Smooth muscle cell (in vitro differentiated cells): Measurements from ENCODE around the gene NEK7. TPM values are rescaled to one million over a fixed set of nuclear protein-coding genes. Genes with fewer than 3 reads are reported as not detected.

ENCODE experiments used
- DNase-seq: peaks from one replicate; lab custom pipeline; 2025; ENCODE audit not compliant: unreplicated experiment; lab: John Stamatoyannopoulos, UW
- H2AFZ ChIP-seq: fragments of 200-600 bp; sonication (generic); 2 replicates; pipeline ENCODE4 v1.6.0; 2016; ENCODE audit warnings: antibody characterized with exemption, low read depth, mild to moderate bottlenecking
- H3F3A ChIP-seq: fragments of 200-600 bp; sonication (generic); 2 replicates; pipeline ENCODE4 v1.6.0; 2017; ENCODE audit warnings: antibody characterized with exemption, low read depth
- H3K27ac ChIP-seq: fragments of 200-600 bp; sonication (generic); 2 replicates; pipeline ENCODE4 v1.5.1; 2016; ENCODE audit warnings: low read depth, mild to moderate bottlenecking
- H3K27me3 ChIP-seq: fragments of 200-600 bp; sonication (generic); 2 replicates; pipeline ENCODE4 v1.6.1; 2016; ENCODE audit warnings: low read depth, mild to moderate bottlenecking
- H3K36me3 ChIP-seq: fragments of 200-600 bp; sonication (generic); 2 replicates; pipeline ENCODE4 v1.5.1; 2016; ENCODE audit warnings: low read depth
- H3K4me1 ChIP-seq: fragments of 200-600 bp; sonication (generic); 2 replicates; pipeline ENCODE4 v1.5.1; 2016; ENCODE audit warnings: low read depth
- H3K4me2 ChIP-seq: fragments of 200-600 bp; sonication (generic); 2 replicates; pipeline ENCODE4 v1.6.0; 2016; ENCODE audit warnings: mild to moderate bottlenecking
- H3K4me3 ChIP-seq: fragments of 200-600 bp; sonication (generic); 2 replicates; pipeline ENCODE4 v1.5.1; 2016; ENCODE audit warnings: mild to moderate bottlenecking
- H3K79me2 ChIP-seq: fragments of 200-600 bp; sonication (generic); 2 replicates; pipeline ENCODE4 v1.6.0; 2016; ENCODE audit warnings: low read depth, mild to moderate bottlenecking
- H3K9ac ChIP-seq: fragments of 200-600 bp; sonication (generic); 2 replicates; pipeline ENCODE4 v1.6.0; 2016; ENCODE audit warnings: low read depth
- H3K9me3 ChIP-seq: fragments of 200-600 bp; sonication (generic); replicated peaks from 2 replicates; pipeline ENCODE4 v1.5.1; 2016; ENCODE audit warnings: low read depth
- H4K20me1 ChIP-seq: fragments of 200-600 bp; sonication (generic); 2 replicates; pipeline ENCODE4 v1.6.0; 2016; ENCODE audit warnings: low read depth
- WGBS: methylation state at CpG from one replicate; pipeline ENCODE4 v1.1.7; 2016; ENCODE audit warnings: low lambda C conversion rate; 5-methylcytosine and 5-hydroxymethylcytosine counted together
- polyA plus RNA-seq: library from polyadenylated mRNA; unstranded; fragments of >200 nt; fragmentation: Nextera tagmentation; extraction: Ambion mirVana; gene quantifications from 2 replicates; pipeline ENCODE4 v1.2.1, GENCODE V29; 2016
- total RNA-seq: library from RNA; depleted of rRNA; stranded (reverse); fragments of >200 nt; gene quantifications from 2 replicates; pipeline ENCODE4 v1.2.3, GENCODE V29; 2014
- TF ChIP-seq, protein P1 (sequence below): fragments of 200-600 bp; sonication (generic); IDR thresholded peaks from 2 replicates; pipeline ENCODE4 v1.5.1; 2017; ENCODE audit warnings: borderline replicate concordance, mild to moderate bottlenecking, antibody characterized with exemption; ENCODE audit not compliant: insufficient read depth, poor library complexity, severe bottlenecking

Gene NEK7
- total and polyA plus RNA-seq, 2 experiments from 2014 or later = 26.1 to 141 TPM

- Histone ChIP-seq H3K4me3 (peak overlapping the region; percentile 8), H3K4me2 (peak overlapping the region; percentile 64), H3K9ac (peak overlapping the region; percentile 31), H3K4me1 (peaks cover 20% of the 10 kb centered on the region), H3K27me3 (no peaks in the 10 kb centered on the region), H2AFZ (no peak overlapping the region), H4K20me1 (peaks cover 87% of the 10 kb centered on the region), H3K79me2 (peaks cover 98% of the 10 kb centered on the region), H3F3A (peaks cover 7% of the 10 kb centered on the region), H3K9me3 (no peaks in the 10 kb centered on the region), H3K27ac (peak overlapping the region; percentile 78), H3K36me3 (no peaks in the 10 kb centered on the region)
- no peak for DNase-seq
- TF ChIP-seq, protein P1, sequence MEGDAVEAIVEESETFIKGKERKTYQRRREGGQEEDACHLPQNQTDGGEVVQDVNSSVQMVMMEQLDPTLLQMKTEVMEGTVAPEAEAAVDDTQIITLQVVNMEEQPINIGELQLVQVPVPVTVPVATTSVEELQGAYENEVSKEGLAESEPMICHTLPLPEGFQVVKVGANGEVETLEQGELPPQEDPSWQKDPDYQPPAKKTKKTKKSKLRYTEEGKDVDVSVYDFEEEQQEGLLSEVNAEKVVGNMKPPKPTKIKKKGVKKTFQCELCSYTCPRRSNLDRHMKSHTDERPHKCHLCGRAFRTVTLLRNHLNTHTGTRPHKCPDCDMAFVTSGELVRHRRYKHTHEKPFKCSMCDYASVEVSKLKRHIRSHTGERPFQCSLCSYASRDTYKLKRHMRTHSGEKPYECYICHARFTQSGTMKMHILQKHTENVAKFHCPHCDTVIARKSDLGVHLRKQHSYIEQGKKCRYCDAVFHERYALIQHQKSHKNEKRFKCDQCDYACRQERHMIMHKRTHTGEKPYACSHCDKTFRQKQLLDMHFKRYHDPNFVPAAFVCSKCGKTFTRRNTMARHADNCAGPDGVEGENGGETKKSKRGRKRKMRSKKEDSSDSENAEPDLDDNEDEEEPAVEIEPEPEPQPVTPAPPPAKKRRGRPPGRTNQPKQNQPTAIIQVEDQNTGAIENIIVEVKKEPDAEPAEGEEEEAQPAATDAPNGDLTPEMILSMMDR = no peak
- 16% methylated on average over 2 of the region's 2 CpGs for WGBS
Observed at GRCh38 chr1:198179556-198179981, 22.8 kb downstream of the NEK7 start.

GRCh38 chr1:198183605-198184004 is 26.8 kb downstream of the NEK7 start:
- H4K20me1 ChIP-seq = peaks cover 93% of the 10 kb centered on the region
- no peak overlapping the region for H3K4me3 ChIP-seq
- no peaks in the 10 kb centered on the region for H3K27me3 ChIP-seq
- TF ChIP-seq, protein P1 = no peak
- H3K79me2 ChIP-seq = peaks cover 98% of the 10 kb centered on the region
- H3K4me1 ChIP-seq = peaks cover 17% of the 10 kb centered on the region
- no peak overlapping the region for H3K9ac ChIP-seq
- DNase-seq = no peak
- H3F3A ChIP-seq = peaks cover 5% of the 10 kb centered on the region
- WGBS = 94% methylated on average over 3 of the region's 3 CpGs
- H3K9me3 ChIP-seq = no peaks in the 10 kb centered on the region
- no peak overlapping the region for H3K4me2 ChIP-seq
- no peak overlapping the region for H3K27ac ChIP-seq
- H3K36me3 ChIP-seq = no peaks in the 10 kb centered on the region
- H2AFZ ChIP-seq = no peak overlapping the region

DNA sequence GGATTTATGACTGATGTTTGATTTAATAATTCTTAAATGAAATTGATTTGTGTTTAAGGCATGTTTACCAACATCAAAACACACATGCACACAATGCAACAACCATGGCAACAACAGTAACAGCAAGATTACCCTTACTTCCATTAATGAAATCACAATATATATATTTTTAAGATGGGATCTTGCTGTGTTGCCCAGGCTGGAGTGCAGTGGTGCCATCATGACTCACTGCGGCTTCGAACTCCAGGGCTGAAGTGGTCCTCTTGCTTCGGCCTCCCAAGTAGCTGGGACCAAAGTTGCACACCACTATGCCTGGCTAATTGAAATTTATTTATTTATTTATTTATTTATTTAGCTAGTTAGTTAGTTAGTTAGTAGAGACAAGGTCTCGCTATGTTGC is 27.7 kb downstream of the NEK7 start:
- no peak overlapping the region for H3K9ac ChIP-seq
- H3K9me3 ChIP-seq = no peaks in the 10 kb centered on the region
- no peak overlapping the region for H3K4me2 ChIP-seq
- H3F3A ChIP-seq = no peaks in the 10 kb centered on the region
- H3K4me3 ChIP-seq = no peak overlapping the region
- no peak for DNase-seq
- peaks cover 11% of the 10 kb centered on the region for H3K4me1 ChIP-seq
- no peak overlapping the region for H3K27ac ChIP-seq
- H2AFZ ChIP-seq = no peak overlapping the region
- no peaks in the 10 kb centered on the region for H3K27me3 ChIP-seq
- H3K36me3 ChIP-seq = no peaks in the 10 kb centered on the region
- peaks cover 100% of the 10 kb centered on the region for H3K79me2 ChIP-seq
- H4K20me1 ChIP-seq = peaks cover 97% of the 10 kb centered on the region
- 99% methylated on average over 4 of the region's 4 CpGs for WGBS
- TF ChIP-seq, protein P1 = no peak

- no peak for DNase-seq
- WGBS = 84% methylated on average over 3 of the region's 3 CpGs
- Histone ChIP-seq H3K36me3 (no peaks in the 10 kb centered on the region), H3K9me3 (no peaks in the 10 kb centered on the region), H3K79me2 (peaks cover 100% of the 10 kb centered on the region), H2AFZ (no peak overlapping the region), H3K27ac (no peak overlapping the region), H4K20me1 (peaks cover 97% of the 10 kb centered on the region), H3K27me3 (no peaks in the 10 kb centered on the region), H3K4me1 (peaks cover 5% of the 10 kb centered on the region), H3F3A (no peaks in the 10 kb centered on the region), H3K4me2 (no peak overlapping the region), H3K4me3 (no peak overlapping the region), H3K9ac (no peak overlapping the region)
- TF ChIP-seq, protein P1 = no peak
Observed at GRCh38 chr1:198185146-198185545, 28.3 kb downstream of the NEK7 start.
